ENCODE data around the gene EPGN.

EPGN gene

DNA sequence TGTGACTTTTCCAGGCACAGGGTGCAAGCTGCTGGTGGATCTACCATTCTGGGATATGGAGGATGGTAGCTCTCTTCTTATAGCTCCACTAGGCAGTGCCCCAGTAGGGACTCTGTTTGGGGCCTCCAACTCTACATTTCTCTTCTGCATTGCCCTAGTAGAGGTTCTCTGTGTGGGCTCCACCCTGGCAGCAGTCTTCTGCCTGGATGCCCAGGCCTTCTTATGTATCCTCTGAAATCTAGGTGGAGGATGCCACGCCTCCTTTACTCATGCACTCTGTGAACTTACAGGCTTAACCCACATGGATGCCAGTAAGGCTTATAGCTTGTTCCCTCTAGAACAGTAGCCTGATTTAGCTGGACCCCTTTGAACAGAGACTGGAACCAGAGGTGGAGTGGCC is 35.8 kb downstream of the EPGN start:
- no peak for DNase-seq

- DNase-seq = no peak
These were observed 45.6 kb downstream of the EPGN start for GRCh38 chr4:74353858-74354257.

DNA sequence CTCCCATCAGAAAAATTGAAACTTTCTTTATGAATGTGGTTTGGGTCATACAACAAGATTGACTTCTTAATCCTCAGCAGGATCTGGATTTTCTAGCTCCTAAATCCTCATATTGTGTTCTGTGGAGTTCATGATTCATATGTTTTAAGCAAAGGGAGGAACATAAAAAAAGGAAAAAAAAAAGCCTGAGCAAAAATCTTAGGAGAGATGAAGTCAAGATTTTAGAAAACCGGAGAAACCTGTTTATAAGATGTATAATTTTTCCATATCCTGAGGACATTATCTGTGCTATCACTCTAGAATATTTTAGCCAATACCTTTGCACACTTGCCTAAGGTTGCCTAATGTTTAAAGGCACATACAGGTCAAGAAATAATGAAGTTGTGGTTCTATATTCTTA is 49.7 kb downstream of the EPGN start:
- no peak for DNase-seq

GRCh38 chr4:74361671-74362070 is 53.4 kb downstream of the EPGN start:
- no peak for DNase-seq

DNA sequence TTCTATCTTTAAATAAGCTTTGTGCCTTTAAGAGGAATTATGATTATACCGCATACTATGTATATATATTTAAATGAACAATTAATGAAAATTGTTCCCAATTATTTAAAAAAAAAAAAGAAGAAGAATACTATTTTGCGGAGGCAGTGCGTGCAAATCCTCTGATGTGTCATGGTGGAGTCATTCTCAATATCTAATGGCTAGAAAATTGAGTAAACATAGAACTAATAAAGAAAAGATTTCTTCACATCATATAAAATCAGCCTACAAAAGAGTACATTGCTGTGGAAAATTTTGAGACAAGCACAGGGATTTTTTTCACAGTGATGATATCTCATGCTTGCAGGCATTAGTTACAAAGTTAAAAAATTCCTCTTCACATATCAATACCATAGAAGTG is 54.1 kb downstream of the EPGN start:
- no peak for DNase-seq

DNA sequence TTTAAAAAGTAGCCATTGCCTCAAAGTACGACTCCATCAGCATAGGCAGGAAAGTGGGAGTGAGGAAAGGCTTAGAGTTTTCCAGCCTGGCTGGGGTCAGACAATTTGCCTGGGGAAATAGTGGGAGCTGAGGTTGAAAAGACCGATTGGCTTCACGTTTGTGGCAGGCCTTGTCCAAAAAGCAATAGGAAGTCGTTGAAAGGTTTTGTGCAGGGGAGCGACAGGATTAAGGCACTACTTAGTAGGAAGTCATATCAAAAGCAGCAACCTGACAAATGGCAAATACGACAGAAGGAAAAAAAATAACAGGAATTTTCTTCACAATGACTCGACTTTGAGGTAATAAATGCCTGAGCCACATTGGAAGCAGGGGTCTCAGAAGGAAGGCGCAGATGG is 56.0 kb downstream of the EPGN start:
- DNase-seq = no peak

GRCh38 chr4:74364652-74365491 is 56.6 kb downstream of the EPGN start, which contains the start of gene EREG:
EREG (plus strand) TSS chr4:74365145; CDS start chr4:74365309, 164 bp downstream.
- DNase-seq = no peak

- no peak for DNase-seq
These were observed 57.5 kb downstream of the EPGN start for GRCh38 chr4:74365761-74366160.

All from Kasumi-1 (cell line).